Muscle of leg (tissue), 11 donors: ENCODE results near the gene PFDN1. TPM values are rescaled to one million over a fixed set of nuclear protein-coding genes. Genes with fewer than 3 reads are reported as not detected.

ENCODE experiments used
- DNase-seq: peaks from one replicate; pipeline ENCODE4 v3.0.0; 2013
- H3K27ac ChIP-seq: one replicate; pipeline ENCODE4 v1.5.1; 2013; ENCODE audit warnings: mild to moderate bottlenecking, low read length, control low read depth
- H3K27me3 ChIP-seq: one replicate; pipeline ENCODE4 v1.6.1; 2013; ENCODE audit warnings: low read length; ENCODE audit not compliant: control insufficient read depth, insufficient read depth
- H3K36me3 ChIP-seq: one replicate; pipeline ENCODE4 v1.6.1; 2013; ENCODE audit warnings: low read length; ENCODE audit not compliant: control insufficient read depth, insufficient read depth
- H3K4me1 ChIP-seq: one replicate; pipeline ENCODE4 v1.6.1; 2013; ENCODE audit warnings: low read length; ENCODE audit not compliant: control insufficient read depth, insufficient read depth
- H3K4me3 ChIP-seq: one replicate; pipeline ENCODE4 v1.5.1; 2013; ENCODE audit warnings: low read length, control low read depth
- H3K9me3 ChIP-seq: replicated peaks from 2 replicates; pipeline ENCODE4 v1.6.1; 2013; ENCODE audit warnings: low read depth, low read length; ENCODE audit not compliant: control insufficient read depth
- WGBS: methylation state at CpG from one replicate; pipeline ENCODE4 v1.1.5; 2013; ENCODE audit warnings: missing lambda C conversion rate; ENCODE audit not compliant: insufficient coverage; 5-methylcytosine and 5-hydroxymethylcytosine counted together
- polyA plus RNA-seq, 8 donors: library from polyadenylated mRNA; unstranded; fragments of 120-200 nt; gene quantifications; one replicate each; pipeline versions ENCODE4 v1.2.1 to v1.2.3, GENCODE V29; 2013; ENCODE audit warnings: inconsistent platforms in 1 of 8, low replicate concordance in 1 of 8; ENCODE audit not compliant: insufficient read length in 8 of 8, insufficient read depth in 1 of 8
- total RNA-seq: library from RNA; stranded (reverse); fragments of 120-200 nt; gene quantifications from one replicate; pipeline ENCODE4 v1.2.4, GENCODE V29; 2013

PFDN1 gene
- total and polyA plus RNA-seq, 9 donors = 46.3 to 94.4 (median 69.8) TPM

DNA sequence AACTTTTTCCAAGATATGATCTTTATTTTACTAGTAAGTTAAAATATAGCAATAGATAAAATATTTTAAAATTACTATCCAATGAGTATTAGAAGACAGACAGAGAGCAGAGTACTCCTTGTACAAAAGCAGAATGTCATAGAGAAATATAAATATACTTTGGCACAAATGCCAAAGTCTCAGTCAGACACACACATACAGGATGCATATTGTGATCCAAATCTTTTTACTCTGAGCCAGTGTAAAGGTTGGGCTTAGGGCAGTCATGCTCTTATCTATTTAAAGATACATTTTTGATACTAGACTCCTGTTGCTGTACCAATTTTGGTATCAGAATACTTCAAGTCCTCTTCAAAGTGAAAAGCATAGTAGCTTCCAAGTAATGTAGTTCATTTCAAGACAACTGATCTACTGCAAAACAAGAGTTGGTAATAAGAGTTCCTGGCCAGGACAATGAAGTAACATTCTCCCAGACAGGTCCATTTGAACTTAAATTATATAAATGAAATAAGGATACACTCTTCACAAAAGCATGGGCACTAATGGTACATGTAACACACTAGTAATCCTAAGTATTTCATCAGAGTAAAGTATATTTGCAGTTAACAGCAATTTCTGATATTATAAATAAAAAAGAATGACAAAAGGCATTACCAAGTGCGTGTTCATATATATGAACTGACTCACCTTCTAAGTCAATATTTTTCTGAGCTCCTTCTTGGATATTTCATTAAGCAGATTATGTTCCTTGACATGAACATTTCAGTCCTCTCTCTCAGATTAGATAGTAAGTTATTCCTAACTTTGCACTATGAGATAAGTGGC lies 10.5 kb downstream of the PFDN1 start:
- Histone ChIP-seq H3K36me3 (no peaks in the 10 kb centered on the region), H3K4me1 (no peaks in the 10 kb centered on the region), H3K9me3 (no peaks in the 10 kb centered on the region), H3K27ac (peak overlapping the region; percentile 73), H3K4me3 (no peak overlapping the region), H3K27me3 (no peaks in the 10 kb centered on the region)
- WGBS = no CpG with 5 or more reads among the region's 1 CpG
- no peak for DNase-seq

- no CpG with 5 or more reads among the region's 7 CpGs for WGBS
Observed at GRCh38 chr5:140287801-140288521, 14.9 kb downstream of the PFDN1 start.

GRCh38 chr5:140286424-140286823 lies 16.5 kb downstream of the PFDN1 start:
- Histone ChIP-seq H3K27ac (no peak overlapping the region), H3K4me3 (no peak overlapping the region), H3K4me1 (no peaks in the 10 kb centered on the region), H3K27me3 (no peaks in the 10 kb centered on the region), H3K36me3 (no peaks in the 10 kb centered on the region), H3K9me3 (no peaks in the 10 kb centered on the region)
- WGBS = no CpG with 5 or more reads among the region's 5 CpGs
- DNase-seq = no peak

More at GRCh38 chr5:140287801-140288521, 14.9 kb downstream of the PFDN1 start:
- H3K9me3 ChIP-seq = no peaks in the 10 kb centered on the region
- no peaks in the 10 kb centered on the region for H3K36me3 ChIP-seq
- H3K27ac ChIP-seq = no peak overlapping the region
- H3K27me3 ChIP-seq = no peaks in the 10 kb centered on the region
- H3K4me1 ChIP-seq = no peaks in the 10 kb centered on the region
- H3K4me3 ChIP-seq = no peak overlapping the region
- DNase-seq = no peak

- 60% methylated on average over 1 of the region's 3 CpGs for WGBS
- Histone ChIP-seq H3K27ac (no peak overlapping the region), H3K4me1 (no peaks in the 10 kb centered on the region), H3K36me3 (peaks cover 3% of the 10 kb centered on the region), H3K27me3 (no peaks in the 10 kb centered on the region), H3K4me3 (no peak overlapping the region), H3K9me3 (no peaks in the 10 kb centered on the region)
- DNase-seq = no peak
Observed at GRCh38 chr5:140284013-140284412, 18.9 kb downstream of the PFDN1 start.

- no peaks in the 10 kb centered on the region for H3K27me3 ChIP-seq
- WGBS = no CpG with 5 or more reads among the region's 2 CpGs
- H3K4me3 ChIP-seq = no peak overlapping the region
- peaks cover 5% of the 10 kb centered on the region for H3K36me3 ChIP-seq
- no peak for DNase-seq
- H3K9me3 ChIP-seq = no peaks in the 10 kb centered on the region
- H3K4me1 ChIP-seq = no peaks in the 10 kb centered on the region
- no peak overlapping the region for H3K27ac ChIP-seq
Observed at GRCh38 chr5:140282266-140282665, 20.6 kb downstream of the PFDN1 start.

DNA sequence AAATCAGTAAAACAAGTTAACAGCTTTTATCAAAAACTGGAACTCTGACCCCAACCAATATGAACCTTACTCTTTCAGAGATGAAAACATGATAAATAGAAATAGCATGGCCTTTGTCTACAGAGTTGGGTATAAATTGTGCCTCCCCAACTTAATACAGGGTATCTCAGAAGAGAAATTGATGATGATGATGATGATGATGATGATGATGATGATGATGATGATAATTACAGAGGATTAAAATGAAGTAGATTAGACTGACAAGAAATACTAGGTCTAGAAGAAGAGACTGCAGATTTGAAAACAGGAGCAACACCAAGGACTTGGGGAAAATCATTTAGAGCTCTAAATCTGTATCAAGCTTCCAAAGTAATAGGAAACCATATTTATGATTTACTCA lies 27.1 kb downstream of the PFDN1 start:
- Histone ChIP-seq H3K4me3 (no peak overlapping the region), H3K27ac (no peak overlapping the region), H3K4me1 (no peaks in the 10 kb centered on the region), H3K27me3 (no peaks in the 10 kb centered on the region), H3K36me3 (peaks cover 5% of the 10 kb centered on the region), H3K9me3 (no peaks in the 10 kb centered on the region)
- no peak for DNase-seq

DNA sequence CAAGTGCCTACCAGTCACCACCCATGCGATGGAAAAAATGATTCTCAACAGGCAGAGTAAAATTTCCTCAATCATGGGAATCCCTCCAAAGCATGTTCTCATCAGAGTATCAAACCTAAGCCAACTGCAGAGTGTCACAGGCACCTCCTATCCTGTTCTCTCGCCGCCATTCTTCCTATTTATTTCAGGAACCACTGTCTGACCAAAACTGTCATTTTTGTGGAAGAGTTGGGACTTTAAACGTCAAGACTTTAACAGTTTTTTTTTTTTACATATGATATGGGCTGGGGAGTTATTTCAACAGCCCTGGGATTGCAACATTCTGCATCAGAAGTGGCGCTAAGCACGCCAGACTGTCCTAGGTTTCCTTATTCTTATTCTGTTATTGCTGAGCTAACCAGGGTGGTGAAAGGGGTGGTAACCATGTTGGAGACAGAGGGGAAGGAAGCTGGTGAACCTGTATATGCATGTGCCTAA lies 29.5 kb downstream of the PFDN1 start:
- Histone ChIP-seq H3K27me3 (no peaks in the 10 kb centered on the region), H3K4me3 (no peak overlapping the region), H3K4me1 (no peaks in the 10 kb centered on the region), H3K27ac (no peak overlapping the region), H3K36me3 (peaks cover 2% of the 10 kb centered on the region), H3K9me3 (no peaks in the 10 kb centered on the region)
- DNase-seq = peak; percentile 40
- WGBS = 81% methylated on average over 3 of the region's 6 CpGs

- no peaks in the 10 kb centered on the region for H3K27me3 ChIP-seq
- no peak for DNase-seq
- no peak overlapping the region for H3K27ac ChIP-seq
- H3K4me3 ChIP-seq = no peak overlapping the region
- H3K4me1 ChIP-seq = peaks cover 3% of the 10 kb centered on the region
- no peaks in the 10 kb centered on the region for H3K36me3 ChIP-seq
- no peaks in the 10 kb centered on the region for H3K9me3 ChIP-seq
Observed at GRCh38 chr5:140270008-140270407, 32.9 kb downstream of the PFDN1 start.

DNA sequence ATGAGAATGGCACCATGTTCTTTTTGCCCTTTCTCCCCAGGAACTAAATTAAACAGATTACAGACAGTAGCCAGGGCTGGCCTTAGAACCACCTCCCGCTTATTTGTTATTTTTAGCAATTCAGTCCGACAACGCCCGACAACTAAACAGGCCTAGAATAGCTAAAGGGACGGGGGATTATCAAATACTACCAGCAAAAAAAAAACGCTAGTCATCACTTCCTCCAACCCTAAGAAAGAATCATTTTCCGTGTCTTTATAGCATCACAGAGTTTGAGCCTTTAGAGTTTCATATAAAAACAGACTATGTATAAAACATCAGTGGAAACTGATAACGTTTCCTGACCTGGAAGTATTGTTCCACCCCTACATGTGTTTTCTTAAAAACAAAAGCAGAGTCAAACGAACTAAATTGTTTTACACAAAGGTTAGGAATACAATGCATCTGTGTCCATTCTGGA lies 35.3 kb downstream of the PFDN1 start:
- Histone ChIP-seq H3K4me1 (peaks cover 3% of the 10 kb centered on the region), H3K27me3 (no peaks in the 10 kb centered on the region), H3K4me3 (no peak overlapping the region), H3K9me3 (no peaks in the 10 kb centered on the region), H3K27ac (peak overlapping the region; percentile 71), H3K36me3 (no peaks in the 10 kb centered on the region)
- no peak for DNase-seq
- no CpG with 5 or more reads among the region's 9 CpGs for WGBS

GRCh38 chr5:140267201-140267540 lies 35.7 kb downstream of the PFDN1 start:
- Histone ChIP-seq H3K27me3 (no peaks in the 10 kb centered on the region), H3K9me3 (no peaks in the 10 kb centered on the region), H3K4me3 (no peak overlapping the region), H3K4me1 (peaks cover 3% of the 10 kb centered on the region), H3K36me3 (no peaks in the 10 kb centered on the region), H3K27ac (peak overlapping the region; percentile 71)
- DNase-seq = no peak
- no CpG with 5 or more reads among the region's 3 CpGs for WGBS
